GM23338 (cell line): ENCODE data around the gene C1orf115. TPM values are rescaled to one million over a fixed set of nuclear protein-coding genes. Genes with fewer than 3 reads are reported as not detected.

Source experiments
- ATAC-seq: fragments of 200-7000 bp; cut with Tn5 transposase; 3 replicates; pipeline ENCODE4 v1.9.1; 2020
- DNase-seq: peaks from one replicate; pipeline ENCODE4 v3.0.0-alpha.2; 2015; ENCODE audit warnings: low spot score
- H2AFZ ChIP-seq: fragments of 200-600 bp; sonication (generic); 2 replicates; pipeline ENCODE4 v1.8.0; 2016; ENCODE audit warnings: antibody characterized with exemption, mild to moderate bottlenecking, moderate library complexity
- H3F3A ChIP-seq: fragments of 200-600 bp; sonication (generic); replicated peaks from 2 replicates; pipeline ENCODE4 v1.8.0; 2017; ENCODE audit warnings: antibody characterized with exemption, mixed run types, low read depth
- H3K27ac ChIP-seq: fragments of 200-600 bp; sonication (generic); 2 replicates; pipeline ENCODE4 v1.6.1; 2016; ENCODE audit warnings: low read depth
- H3K27me3 ChIP-seq: fragments of 200-600 bp; sonication (generic); 2 replicates; pipeline ENCODE4 v1.8.0; 2016; ENCODE audit warnings: mild to moderate bottlenecking, mixed run types, moderate library complexity; ENCODE audit not compliant: insufficient read depth
- H3K36me3 ChIP-seq: fragments of 200-600 bp; sonication (generic); 2 replicates; pipeline ENCODE4 v1.8.0; 2016; ENCODE audit warnings: mild to moderate bottlenecking; ENCODE audit not compliant: insufficient read depth
- H3K4me1 ChIP-seq: fragments of 200-600 bp; sonication (generic); 2 replicates; pipeline ENCODE4 v1.8.0; 2016; ENCODE audit warnings: mild to moderate bottlenecking, moderate library complexity; ENCODE audit not compliant: insufficient read depth
- H3K4me2 ChIP-seq: fragments of 200-600 bp; sonication (generic); 2 replicates; pipeline ENCODE4 v1.7.1; 2017; ENCODE audit warnings: mixed run types
- H3K4me3 ChIP-seq: fragments of 200-600 bp; sonication (generic); 2 replicates; pipeline ENCODE4 v1.6.1; 2016; ENCODE audit warnings: mixed run types
- H3K79me2 ChIP-seq: fragments of 200-600 bp; sonication (generic); replicated peaks from 2 replicates; pipeline ENCODE4 v1.8.0; 2017; ENCODE audit warnings: mild to moderate bottlenecking; ENCODE audit not compliant: insufficient read depth
- H3K9me2 ChIP-seq: fragments of 200-600 bp; sonication (generic); 2 replicates; pipeline ENCODE4 v1.8.0; 2017; ENCODE audit not compliant: insufficient read depth
- H4K20me1 ChIP-seq: fragments of 200-600 bp; sonication (generic); replicated peaks from 2 replicates; pipeline ENCODE4 v1.8.0; 2017; ENCODE audit warnings: mild to moderate bottlenecking; ENCODE audit not compliant: insufficient read depth
- H3K27ac Mint-ChIP-seq: 2 replicates; pipeline ENCODE4 v1.8.0; 2020; ENCODE audit warnings: inconsistent platforms, mild to moderate bottlenecking, moderate library complexity, mixed read lengths
- H3K27me3 Mint-ChIP-seq: 3 replicates; pipeline ENCODE4 v1.8.0; 2022; ENCODE audit warnings: low read depth, mild to moderate bottlenecking, moderate library complexity, mixed read lengths, inconsistent platforms; ENCODE audit not compliant: insufficient read depth, poor library complexity
- H3K36me3 Mint-ChIP-seq: 3 replicates; pipeline ENCODE4 v1.8.0; 2021; ENCODE audit warnings: low read depth, mild to moderate bottlenecking, inconsistent platforms, moderate library complexity, mixed read lengths
- H3K4me1 Mint-ChIP-seq: 3 replicates; pipeline ENCODE4 v1.8.0; 2020; ENCODE audit warnings: mild to moderate bottlenecking, inconsistent platforms, mixed read lengths
- H3K4me3 Mint-ChIP-seq: 3 replicates; pipeline ENCODE4 v1.8.0; 2021; ENCODE audit warnings: moderate library complexity, mild to moderate bottlenecking, inconsistent platforms, mixed read lengths
- H3K9me3 Mint-ChIP-seq: 3 replicates; pipeline ENCODE4 v1.8.0; 2020; ENCODE audit warnings: moderate library complexity, mild to moderate bottlenecking, inconsistent platforms, mixed read lengths
- CREB1 ChIP-seq: fragments of 250-450 bp; sonication (Bioruptor Pico); IDR thresholded peaks from 2 replicates; pipeline ENCODE4 v1.5.0; 2020; ENCODE audit warnings: low read depth, mild to moderate bottlenecking, moderate library complexity
- CTCF ChIP-seq, 2 experiments: fragments of 200-600 bp in 1 of 2; sonication (generic) in 1 of 2; conservative IDR thresholded peaks; 2 replicates each; pipeline versions ENCODE4 v1.5.1 to v1.6.1; 2016 to 2017; ENCODE audit warnings: antibody characterized with exemption in 2 of 2, low read depth in 2 of 2, mild to moderate bottlenecking in 2 of 2, moderate library complexity in 1 of 2
- ETS1 ChIP-seq: IDR thresholded peaks from 2 replicates; pipeline ENCODE4 v1.6.1; 2016; ENCODE audit warnings: antibody characterized with exemption
- EZH2 ChIP-seq: fragments of 200-600 bp; sonication (generic); IDR thresholded peaks from one replicate; pipeline ENCODE4 v1.8.0; 2017; ENCODE audit warnings: antibody characterized with exemption, mild to moderate bottlenecking, low read depth; ENCODE audit not compliant: unreplicated experiment
- EZH2phosphoT487 ChIP-seq: fragments of 200-600 bp; sonication (generic); IDR thresholded peaks from one replicate; pipeline ENCODE4 v1.8.1; 2018; ENCODE audit warnings: antibody characterized with exemption; ENCODE audit not compliant: unreplicated experiment
- JUNB ChIP-seq: IDR thresholded peaks from one replicate; pipeline ENCODE4 v1.6.1; 2016; ENCODE audit warnings: antibody characterized with exemption; ENCODE audit not compliant: unreplicated experiment
- NANOG ChIP-seq: IDR thresholded peaks from 2 replicates; pipeline ENCODE4 v1.6.1; 2016; ENCODE audit warnings: antibody characterized with exemption, borderline replicate concordance
- POLR2AphosphoS5 ChIP-seq: IDR thresholded peaks from 2 replicates; pipeline ENCODE4 v1.6.1; 2016; ENCODE audit warnings: antibody characterized with exemption, low read depth
- REST ChIP-seq: IDR thresholded peaks from one replicate; pipeline ENCODE4 v1.6.1; 2018; ENCODE audit warnings: antibody characterized with exemption; ENCODE audit not compliant: unreplicated experiment
- STAT1 ChIP-seq: IDR thresholded peaks from one replicate; pipeline ENCODE4 v1.6.1; 2016; ENCODE audit warnings: antibody characterized with exemption; ENCODE audit not compliant: unreplicated experiment
- ZNF114 ChIP-seq: fragments of 250-450 bp; sonication (Bioruptor Pico); IDR thresholded peaks from 2 replicates; pipeline ENCODE4 v1.5.0; 2020; ENCODE audit warnings: mild to moderate bottlenecking, moderate library complexity
- ZNF331 ChIP-seq: fragments of 250-450 bp; sonication (Bioruptor Pico); IDR thresholded peaks from 2 replicates; pipeline ENCODE4 v1.5.0; 2020; ENCODE audit warnings: low read depth, mild to moderate bottlenecking, moderate library complexity
- polyA plus RNA-seq: library from polyadenylated mRNA; unstranded; fragments of >200 nt; fragmentation: Nextera tagmentation; extraction: Ambion mirVana; gene quantifications from 2 replicates; pipeline ENCODE4 v1.2.1, GENCODE V29; 2016
- total RNA-seq: library from RNA; depleted of rRNA; stranded (reverse); fragments of >200 nt; shearing (Covaris generic); gene quantifications from 2 replicates; pipeline ENCODE4 v1.2.3, GENCODE V29; 2014

Gene C1orf115
- total and polyA plus RNA-seq, 2 experiments from 2014 or later: 2.5 to 6.0 TPM

- H3K9me2 ChIP-seq: peaks cover 11% of the 10 kb centered on the region; the same call in 1 of the 2 replicates
- H3K36me3 ChIP-seq: no peaks in the 10 kb centered on the region
- H3K4me2 ChIP-seq: no peak overlapping the region
- 0 out of 2 replicates have a peak, but pooled peaks cover 3% of the 10 kb centered on the region for H4K20me1 ChIP-seq
- DNase-seq (no peak), ATAC-seq (no peak)
- Mint-ChIP-seq H3K36me3 (peaks cover 3% of the 10 kb centered on the region; the same call in 1 of the 3 replicates), H3K9me3 (no peaks in the 10 kb centered on the region), H3K4me1 (peaks cover 6% of the 10 kb centered on the region; the same call in 2 of the 3 replicates), H3K27ac (no peak overlapping the region), H3K27me3 (peaks cover 12% of the 10 kb centered on the region), H3K4me3 (no peak overlapping the region)
- peaks cover 25% of the 10 kb centered on the region for H3K27me3 ChIP-seq
- H3F3A ChIP-seq: 0 out of 2 replicates have a peak, but pooled peaks cover 3% of the 10 kb centered on the region
- H3K4me3 ChIP-seq: no peak overlapping the region
- H3K79me2 ChIP-seq: no peaks in the 10 kb centered on the region
- no peak overlapping the region for H2AFZ ChIP-seq
- no peak overlapping the region for H3K27ac ChIP-seq
- 0 out of 2 replicates have a peak, but pooled peaks cover 7% of the 10 kb centered on the region for H3K4me1 ChIP-seq
- no peak for TF ChIP-seq REST
- TF ChIP-seq NANOG: no peak
- TF ChIP-seq ZNF331: no peak
- TF ChIP-seq CTCF (conservative IDR thresholded peaks at IDR 0.05; ENCODE audit: low read depth in 2 of 2): no peak
- no peak for TF ChIP-seq EZH2
- TF ChIP-seq EZH2phosphoT487: no peak
- TF ChIP-seq STAT1: no peak
- TF ChIP-seq POLR2AphosphoS5: no peak
- no peak for TF ChIP-seq JUNB
- TF ChIP-seq CREB1 (CRISPR knock-in tag): no peak
- no peak for TF ChIP-seq ZNF114 (CRISPR knock-in tag)
- no peak for TF ChIP-seq ETS1
Observed at GRCh38 chr1:220695426-220695825, 5.3 kb downstream of the C1orf115 start.
